A549 (cell line): ENCODE data around the gene SORL1-AS1.

Experiments used
- CBX2 ChIP-seq: fragments of 200-600 bp; sonication (generic); IDR thresholded peaks from 2 replicates; pipeline ENCODE4 v1.6.1; 2016; ENCODE audit warnings: low read depth, mild to moderate bottlenecking, borderline replicate concordance
- CHD4 ChIP-seq: fragments of 200-600 bp; sonication (generic); IDR thresholded peaks from 2 replicates; pipeline ENCODE4 v1.6.1; 2016; ENCODE audit warnings: antibody characterized with exemption, mild to moderate bottlenecking, borderline replicate concordance
- CTCF ChIP-seq: fragments of >200 bp; sonication (Bioruptor Twin); formaldehyde crosslinking; IDR thresholded peaks from 3 replicates; pipeline ENCODE4 v1.5.1; 2016
- KDM5A ChIP-seq: fragments of 200-600 bp; sonication (generic); IDR thresholded peaks from 2 replicates; pipeline ENCODE4 v1.6.1; 2016; ENCODE audit warnings: antibody characterized with exemption, mild to moderate bottlenecking
- MAX ChIP-seq: IDR thresholded peaks from 2 replicates; pipeline ENCODE4 v1.6.1; 2012
- MAZ ChIP-seq: fragments of 150-350 bp; IDR thresholded peaks from 2 replicates; pipeline ENCODE4 v1.6.1; 2014; ENCODE audit warnings: antibody characterized with exemption, low read depth, low read length, borderline replicate concordance
- POLR2A ChIP-seq: IDR thresholded peaks from 2 replicates; pipeline ENCODE4 v1.6.1; 2012; ENCODE audit warnings: mild to moderate bottlenecking, low read length
- RAD21 ChIP-seq, 2 experiments: fragments of >200 bp in 1 of 2; sonication (Bioruptor Twin) in 1 of 2; formaldehyde crosslinking in 1 of 2; IDR thresholded peaks in 1 of 2; conservative IDR thresholded peaks in 1 of 2; 2 replicates in 1 of 2; 3 replicates in 1 of 2; pipeline ENCODE4 v1.6.1; 2012 to 2018; ENCODE audit warnings: inconsistent platforms in 1 of 2
- SMC3 ChIP-seq: fragments of >200 bp; sonication (Bioruptor Twin); formaldehyde crosslinking; IDR thresholded peaks from 3 replicates; pipeline ENCODE4 v1.6.1; 2018; ENCODE audit warnings: inconsistent platforms
- TF ChIP-seq, protein P1 (sequence below): fragments of 450-650 bp; IDR thresholded peaks from 2 replicates; pipeline ENCODE4 v1.6.1; 2014; ENCODE audit warnings: antibody characterized with exemption

- TF ChIP-seq CTCF (no peak), CHD4 (no peak), RAD21 (conservative IDR thresholded peaks at IDR 0.05 in 1 of 2, IDR thresholded peaks at IDR 0.05 in 1 of 2) (no peak), POLR2A (no peak), SMC3 (no peak), KDM5A (no peak), MAZ (no peak), MAX (no peak), CBX2 (no peak)
- TF ChIP-seq, protein P1, sequence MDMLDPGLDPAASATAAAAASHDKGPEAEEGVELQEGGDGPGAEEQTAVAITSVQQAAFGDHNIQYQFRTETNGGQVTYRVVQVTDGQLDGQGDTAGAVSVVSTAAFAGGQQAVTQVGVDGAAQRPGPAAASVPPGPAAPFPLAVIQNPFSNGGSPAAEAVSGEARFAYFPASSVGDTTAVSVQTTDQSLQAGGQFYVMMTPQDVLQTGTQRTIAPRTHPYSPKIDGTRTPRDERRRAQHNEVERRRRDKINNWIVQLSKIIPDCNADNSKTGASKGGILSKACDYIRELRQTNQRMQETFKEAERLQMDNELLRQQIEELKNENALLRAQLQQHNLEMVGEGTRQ, result no peak
Measured at GRCh38 chr11:121415856-121416255, 36.9 kb downstream of the SORL1-AS1 start.
